HepG2 (cell line): ENCODE data around the gene AKT2. TPM values are rescaled to one million over a fixed set of nuclear protein-coding genes. Genes with fewer than 3 reads are reported as not detected.

Experiments used
- ATAC-seq: fragments of 200-7000 bp; cut with Tn5 transposase; 3 replicates; pipeline ENCODE4 v1.9.1; 2020; ENCODE audit warnings: mild to moderate bottlenecking, moderate library complexity
- BruUV-seq: library from RNA; stranded (reverse); fragments of 400-500 nt; replicated peaks from 2 replicates; lab custom pipeline; 2021; lab: Mats Ljungman, UMichigan
- CTCF ChIA-PET: fragments of 300-600 bp; formaldehyde crosslinking; extraction: SDS; loops from one replicate; lab custom pipeline; 2021; ENCODE audit warnings: low total read pairs, inconsistent platforms, low intra/inter-chr PET ratio; lab: Yijun Ruan, JAX
- POLR2A ChIA-PET: fragments of 350-600 bp; sonication (Branson Sonifier 250); formaldehyde crosslinking; loops from one replicate; lab custom pipeline; 2020; ENCODE audit warnings: antibody characterized with exemption, inconsistent platforms; lab: Yijun Ruan, JAX
- DNase-seq: peaks from one replicate; pipeline ENCODE4 v3.0.0-alpha.2; 2015; ENCODE audit warnings: low spot score
- FAIRE-seq: peaks from 3 replicates; lab custom pipeline; 2011; peaks lifted over from hg19 to GRCh38; lab: Jason Lieb, UNC
- H2AFZ ChIP-seq: one replicate; pipeline ENCODE4 v1.6.1; 2011; ENCODE audit warnings: low read length, inconsistent platforms
- H3K27ac ChIP-seq: fragments of 300-600 bp; 3 replicates; pipeline ENCODE4 v1.8.0; 2011; ENCODE audit warnings: mixed run types, mild to moderate bottlenecking, mixed read lengths, low read length, inconsistent platforms; ENCODE audit not compliant: insufficient read depth; ENCODE audit errors: extremely low read length
- H3K27me3 ChIP-seq, 2 experiments: fragments of 200-600 bp in 1 of 2; 2 replicates in 1 of 2; 3 replicates in 1 of 2; pipeline versions ENCODE4 v1.6.0 to v1.8.0; 2011; ENCODE audit warnings: low read length in 2 of 2, mild to moderate bottlenecking in 2 of 2, moderate library complexity in 2 of 2, inconsistent platforms in 1 of 2; ENCODE audit not compliant: insufficient read depth in 2 of 2, control insufficient read depth in 1 of 2
- H3K36me3 ChIP-seq, 2 experiments: fragments of 200-600 bp in 1 of 2; replicated peaks in 1 of 2; 2 replicates in 1 of 2; 3 replicates in 1 of 2; pipeline versions ENCODE4 v1.5.1 to v1.8.0; 2011; ENCODE audit warnings: low read length in 2 of 2, inconsistent platforms in 1 of 2; ENCODE audit not compliant: insufficient read depth in 2 of 2, control insufficient read depth in 1 of 2
- H3K4me1 ChIP-seq: 2 replicates; pipeline ENCODE4 v1.5.1; 2012; ENCODE audit warnings: low read length, inconsistent platforms; ENCODE audit not compliant: insufficient read depth
- H3K4me2 ChIP-seq: 2 replicates; pipeline ENCODE4 v1.6.0; 2011; ENCODE audit warnings: low read depth, low read length, inconsistent platforms
- H3K4me3 ChIP-seq, 3 experiments: fragments of 200-600 bp in 1 of 3; sonication (generic), shearing (Covaris generic) in 1 of 3; replicated peaks in 1 of 3; 2 replicates each; pipeline ENCODE4 v1.5.1; 2011 to 2016; ENCODE audit warnings: low read length in 3 of 3, inconsistent platforms in 2 of 3, low read depth in 2 of 3, mild to moderate bottlenecking in 2 of 3, control low read depth in 1 of 3, mixed read lengths in 1 of 3; ENCODE audit not compliant: insufficient read depth in 1 of 3
- H3K79me2 ChIP-seq: one replicate; pipeline ENCODE4 v1.6.1; 2011; ENCODE audit warnings: low read length, inconsistent platforms; ENCODE audit not compliant: insufficient read depth
- H3K9ac ChIP-seq: 2 replicates; pipeline ENCODE4 v1.6.0; 2011; ENCODE audit warnings: mild to moderate bottlenecking, low read depth, low read length, inconsistent platforms; ENCODE audit not compliant: insufficient read depth
- H3K9me3 ChIP-seq: 2 replicates; pipeline ENCODE4 v1.5.1; 2012; ENCODE audit warnings: mild to moderate bottlenecking, low read length
- H4K20me1 ChIP-seq: 2 replicates; pipeline ENCODE4 v1.6.0; 2011; ENCODE audit warnings: inconsistent platforms, mild to moderate bottlenecking, low read length, moderate library complexity; ENCODE audit not compliant: insufficient read depth
- BRD4 ChIP-seq: sonication (generic); formaldehyde crosslinking; IDR thresholded peaks from 2 replicates; pipeline ENCODE4 v1.4.0; 2020; ENCODE audit warnings: missing genetic modification reagents
- CTCF ChIP-seq: sonication (generic); formaldehyde crosslinking; IDR thresholded peaks from 2 replicates; pipeline ENCODE4 v1.5.0; 2020; ENCODE audit warnings: mild to moderate bottlenecking, missing genetic modification reagents, moderate library complexity
- FOXM1 ChIP-seq: sonication (generic); formaldehyde crosslinking; IDR thresholded peaks from 2 replicates; pipeline ENCODE4 v1.5.0; 2020; ENCODE audit warnings: missing genetic modification reagents
- HIC2 ChIP-seq: sonication (generic); formaldehyde crosslinking; IDR thresholded peaks from 2 replicates; pipeline ENCODE4 v1.9.0; 2022; ENCODE audit warnings: low read depth, missing genetic modification reagents
- MED1 ChIP-seq: sonication (generic); formaldehyde crosslinking; IDR thresholded peaks from 2 replicates; pipeline ENCODE4 v1.4.0; 2020; ENCODE audit warnings: missing genetic modification reagents
- PCBP2 ChIP-seq: fragments of 200-400 bp; formaldehyde crosslinking; optimal IDR thresholded peaks from 2 replicates; pipeline ENCODE3; 2018; ENCODE audit warnings: low read length, low read depth; ENCODE audit not compliant: poor library complexity, severe bottlenecking
- RERE ChIP-seq: IDR thresholded peaks from 2 replicates; pipeline ENCODE4 v1.6.1; 2016; ENCODE audit warnings: low read depth, missing genetic modification reagents, missing compliant biosample characterization
- RNF219 ChIP-seq: sonication (generic); formaldehyde crosslinking; IDR thresholded peaks from 2 replicates; pipeline ENCODE4 v1.5.0; 2020; ENCODE audit warnings: mild to moderate bottlenecking, missing genetic modification reagents
- SMC3 ChIP-seq: IDR thresholded peaks from 2 replicates; pipeline ENCODE4 v1.6.1; 2011; ENCODE audit warnings: low read length, improper control_type of control experiment
- STAG1 ChIP-seq: sonication (generic); formaldehyde crosslinking; IDR thresholded peaks from 2 replicates; pipeline ENCODE4 v1.4.0; 2020; ENCODE audit warnings: missing genetic modification reagents
- ZNF691 ChIP-seq: sonication (generic); formaldehyde crosslinking; IDR thresholded peaks from 2 replicates; pipeline ENCODE4 v1.4.0; 2020; ENCODE audit warnings: missing genetic modification reagents, low read depth, mild to moderate bottlenecking, borderline replicate concordance
- WGBS: methylation state at CpG from one replicate; pipeline ENCODE4 v1.1.6; 2017; ENCODE audit warnings: low lambda C conversion rate; 5-methylcytosine and 5-hydroxymethylcytosine counted together
- in situ Hi-C: cut with HindIII; loops from 2 replicates; pipeline ENCODE4 v1.10.0; 2017; ENCODE audit warnings: low pct_unique_long_range_greater_than_20kb; ENCODE audit not compliant: extremely low pct_ligation_motif_present
- intact Hi-C: fragments of 100-400 bp; cut with micrococcal nuclease; formaldehyde crosslinking; loops from one replicate; pipeline ENCODE4 v1.10.0; 2022; ENCODE audit not compliant: unreplicated experiment
- polyA plus RNA-seq, 8 experiments: library from polyadenylated mRNA; depleted of rRNA in 3 of 8; stranded (reverse) in 7 of 8; unstranded in 1 of 8; fragments of >200 nt; fragmentation: Illumina TruSeq in 4 of 8; extraction: Trizol in 4 of 8; gene quantifications; 2 replicates each; pipeline versions ENCODE4 v1.2.1 to v1.2.3, GENCODE V29; 2011 to 2016; ENCODE audit warnings: low read depth in 4 of 8, missing spikeins in 1 of 8, mixed read lengths in 1 of 8; ENCODE audit not compliant: insufficient read depth in 1 of 8
- total RNA-seq, 5 experiments: library from RNA; depleted of rRNA; stranded (reverse); fragments of >200 nt; fragmentation: Illumina TruSeq; extraction: Trizol; gene quantifications; 2 replicates each; pipeline ENCODE4 v1.2.3, GENCODE V29; 2016; ENCODE audit warnings: low read depth in 1 of 5

AKT2 gene
- total and polyA plus RNA-seq, 2 of the 13 experiments (the other 11 are each of a cell fraction or from before 2014, with no cell fraction given) = 82.1 to 173 TPM

- no peak for TF ChIP-seq RNF219 (CRISPR knock-in tag)
- TF ChIP-seq CTCF (CRISPR knock-in tag) = peak; percentile 76
- peak; percentile 80 for TF ChIP-seq SMC3
- TF ChIP-seq BRD4 = no peak
- TF ChIP-seq STAG1 (CRISPR knock-in tag) = peak; percentile 85
- TF ChIP-seq, all 625 proteins: peak for 4
Observed at GRCh38 chr19:40305403-40305802, 20.3 kb upstream of the AKT2 start (continued).

- Histone ChIP-seq H4K20me1 (no peaks in the 10 kb centered on the region), H3K9me3 (no peaks in the 10 kb centered on the region), H3K4me3 (no peak overlapping the region), H3K27ac (no peak overlapping the region), H2AFZ (no peak overlapping the region), H3K4me1 (no peaks in the 10 kb centered on the region), H3K4me2 (no peak overlapping the region), H3K79me2 (no peaks in the 10 kb centered on the region), H3K9ac (no peak overlapping the region), H3K27me3 (no peaks in the 10 kb centered on the region), H3K36me3 (no peaks in the 10 kb centered on the region)
- CTCF ChIA-PET = no interaction called here
- WGBS = 31% methylated on average over 4 of the region's 4 CpGs
- ATAC-seq (no peak), DNase-seq (no peak), FAIRE-seq (no peak)
- intact Hi-C loops = loop anchor here (10.0 kb wide), 1 partner anchor 220 kb away; no protein-coding TSS in a partner anchor
- in situ Hi-C loops = no loop called here
- POLR2A ChIA-PET = no interaction called here
- BruUV-seq = no TSS peak
- no peak for TF ChIP-seq ZNF691 (CRISPR knock-in tag)
- no peak for TF ChIP-seq FOXM1 (CRISPR knock-in tag)
- TF ChIP-seq MED1 (CRISPR knock-in tag) = no peak
- no peak for TF ChIP-seq RERE
- no peak for TF ChIP-seq PCBP2
- TF ChIP-seq HIC2 = no peak
Observed at GRCh38 chr19:40304306-40304705, 19.2 kb upstream of the AKT2 start.
